Mesangial cell (primary cell): ENCODE measurements around the gene FAM180A. TPM values are rescaled to one million over a fixed set of nuclear protein-coding genes. Genes with fewer than 3 reads are reported as not detected.

Source experiments
- total RNA-seq: library from RNA; depleted of rRNA; stranded (reverse); fragments of >200 nt; gene quantifications from 2 replicates; pipeline ENCODE4 v1.2.3, GENCODE V29; 2015

Gene FAM180A
- total RNA-seq, result not detected in 2 replicates

GRCh38 chr7:135748770-135749169 lies at the start of gene FAM180A:
Gene FAM180A (minus strand): TSS chr7:135748813. CDS start chr7:135748580, 233 bp downstream.

GRCh38 chr7:135728136-135728669 lies 20.4 kb downstream of the FAM180A start, which contains the start of gene SLC13A4:
Gene SLC13A4 (minus strand): TSS chr7:135728186. CDS start chr7:135727496, 690 bp downstream.

Other genes with a start within 250 kb of the FAM180A start
- gene CNOT4, start 238.7 kb downstream of the FAM180A start, total RNA-seq, result 5.9 and 7.2 TPM in 2 replicates
- 25.9 and 83.1 TPM in 2 replicates for gene NUP205, start 190.9 kb downstream of the FAM180A start, total RNA-seq
- 12.4 and 17.5 TPM in 2 replicates for gene STMP1, start 86.3 kb downstream of the FAM180A start, total RNA-seq
- not detected in 2 replicates for gene SLC13A4, start 20.6 kb downstream of the FAM180A start, total RNA-seq
- gene MTPN, start 228.5 kb upstream of the FAM180A start, total RNA-seq, result 93.7 and 156 TPM in 2 replicates